Astrocyte (in vitro differentiated cells and primary cell): ENCODE results near the gene F12.

Experiments used
- CTCF ChIP-seq: IDR thresholded peaks from 2 replicates; pipeline ENCODE4 v1.5.1; 2011; ENCODE audit warnings: low read depth, mild to moderate bottlenecking, inconsistent platforms, low read length, moderate library complexity; ENCODE audit not compliant: insufficient read depth
- EZH2 ChIP-seq: IDR thresholded peaks from 2 replicates; pipeline ENCODE4 v1.6.1; 2012; ENCODE audit warnings: mild to moderate bottlenecking, low read length, inconsistent platforms; ENCODE audit not compliant: insufficient read depth

DNA sequence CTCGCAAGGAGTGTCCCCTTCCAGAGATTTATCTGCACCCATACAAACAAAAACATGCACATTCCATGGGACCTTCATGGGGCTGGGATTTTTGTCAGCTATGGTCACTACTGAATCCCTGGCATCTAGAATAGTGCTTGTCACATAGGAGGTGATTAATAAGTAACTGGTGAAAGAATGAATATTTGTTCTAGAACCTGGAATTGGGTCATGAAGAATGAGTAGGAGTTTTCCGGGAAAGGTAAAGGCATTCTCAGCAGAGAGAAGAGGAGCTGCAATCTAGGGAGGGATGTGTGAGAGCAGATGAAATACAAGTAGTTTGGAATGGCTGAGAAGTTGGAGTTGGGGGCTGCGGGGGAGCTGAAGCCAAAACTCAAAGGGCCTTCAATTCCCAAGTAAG is 55.1 kb downstream of the F12 start:
- no peak for TF ChIP-seq CTCF
- TF ChIP-seq EZH2 = no peak
